Kidney (tissue), 14 donors: Measurements from ENCODE around the gene TMEM222. TPM values are rescaled to one million over a fixed set of nuclear protein-coding genes. Genes with fewer than 3 reads are reported as not detected.
"Not testable (repeated sequence)": the region's sequence is repeated elsewhere in the genome, so short reads cannot be mapped to it uniquely, and the experiment has no call there.

Experiments used
- DNase-seq, 5 donors: peaks; one replicate each; pipeline ENCODE4 v3.0.0-alpha.2; 2013 to 2020
- FAIRE-seq: peaks from 2 replicates; lab custom pipeline; 2012; peaks lifted over from hg19 to GRCh38; lab: Jason Lieb, UNC
- H3K27ac ChIP-seq, 2 donors: one replicate each; pipeline ENCODE4 v1.7.0; 2013; ENCODE audit warnings: low read depth in 2 of 2, low read length in 2 of 2, inconsistent platforms in 1 of 2
- H3K27me3 ChIP-seq: one replicate; pipeline ENCODE4 v1.7.1; 2013; ENCODE audit warnings: low read length, inconsistent platforms; ENCODE audit not compliant: control insufficient read depth, insufficient read depth
- H3K36me3 ChIP-seq, 3 donors: one replicate each; pipeline versions ENCODE4 v1.7.0 to v1.7.1; 2013; ENCODE audit warnings: low read length in 3 of 3, control low read depth in 1 of 3, inconsistent platforms in 1 of 3; ENCODE audit not compliant: insufficient read depth in 3 of 3, control insufficient read depth in 2 of 3
- H3K4me1 ChIP-seq, 3 donors: one replicate each; pipeline versions ENCODE4 v1.7.0 to v1.7.1; 2013; ENCODE audit warnings: low read length in 3 of 3, inconsistent platforms in 1 of 3, low read depth in 1 of 3; ENCODE audit not compliant: control insufficient read depth in 2 of 3, insufficient read depth in 2 of 3
- H3K4me3 ChIP-seq, 3 donors: one replicate each; pipeline versions ENCODE4 v1.7.0 to v1.8.1; 2013; ENCODE audit warnings: low read length in 3 of 3, control low read depth in 1 of 3, inconsistent platforms in 1 of 3
- H3K9ac ChIP-seq, 3 donors: one replicate each; pipeline versions ENCODE4 v1.7.0 to v1.7.1; 2013; ENCODE audit warnings: low read length in 3 of 3, control low read depth in 1 of 3, inconsistent platforms in 1 of 3
- H3K9me3 ChIP-seq, 3 donors: one replicate each; pipeline versions ENCODE4 v1.7.0 to v1.7.1; 2013; ENCODE audit warnings: low read length in 3 of 3, control low read depth in 1 of 3, inconsistent platforms in 1 of 3; ENCODE audit not compliant: control insufficient read depth in 2 of 3, insufficient read depth in 1 of 3
- CTCF ChIP-seq: IDR thresholded peaks from 3 replicates; pipeline ENCODE4 v1.5.1; 2012; ENCODE audit warnings: mild to moderate bottlenecking, moderate library complexity, borderline replicate concordance; ENCODE audit not compliant: insufficient read depth; ENCODE audit errors: extremely low read depth
- intact Hi-C: fragments of 100-400 bp; cut with DNase I; formaldehyde crosslinking; loops from one replicate; pipeline ENCODE4 v1.11.1; 2022
- polyA plus RNA-seq: library from polyadenylated mRNA; stranded (reverse); fragments of 350-450 nt; fragmentation: Illumina TruSeq; extraction: RNeasy Lipid Tissue Mini Kit (QIAGEN cat#74804); gene quantifications from one replicate; pipeline ENCODE4 v1.2.3, GENCODE V29; 2014; ENCODE audit warnings: low read depth, low replicate concordance; ENCODE audit not compliant: insufficient read depth
- total RNA-seq: library from RNA; stranded (reverse); fragmentation: NEBNext Ultra II Directional; extraction: Animal tissue kit (Norgen Biotek cat#: 25700); gene quantifications from one replicate; pipeline ENCODE4 v1.2.1, GENCODE V29; 2021
- donor health status: control.
- donor health status: control.
- donor health status: control.
- donor health status: control.
- donor health status: control.
- donor health status: DM: yes; HTN: yes; CAD: no.
- donor health status: Normal renal cell carcinoma (clear cell type).

Gene TMEM222
- total and polyA plus RNA-seq, 2 donors from 2014 or later: 42.9 to 58.2 TPM

GRCh38 chr1:27381969-27382762 is 60.2 kb downstream of the TMEM222 start:
- no peak overlapping the region for H3K4me3 ChIP-seq
- H3K9ac ChIP-seq: no peak overlapping the region
- H3K4me1 ChIP-seq: no peaks in the 10 kb centered on the region
- DNase-seq (no peak), FAIRE-seq (no peak)
- TF ChIP-seq CTCF: no peak
- no peaks in the 10 kb centered on the region for H3K27me3 ChIP-seq
- H3K27ac ChIP-seq: no peak overlapping the region
- intact Hi-C loops: no loop called here
- no peaks in the 10 kb centered on the region for H3K9me3 ChIP-seq
- no peaks in the 10 kb centered on the region for H3K36me3 ChIP-seq

GRCh38 chr1:27383039-27383605 is 61.2 kb downstream of the TMEM222 start, which contains the start of gene CD164L2:
Gene CD164L2 (minus strand): TSS chr1:27383333. CDS start chr1:27383239, 94 bp downstream.
- FAIRE-seq (no peak), DNase-seq (peak; percentile 48 to 87 (median 69))
- no peak for TF ChIP-seq CTCF
- Histone ChIP-seq H3K4me1 (no peaks in the 10 kb centered on the region), H3K9ac (no peak within 1 kb of the TSS), H3K27me3 (no peaks in the 10 kb centered on the region), H3K4me3 (no peak within 1 kb of the TSS), H3K9me3 (no peaks in the 10 kb centered on the region), H3K27ac (no peak within 1 kb of the TSS), H3K36me3 (no peaks in the 10 kb centered on the region)
- intact Hi-C loops: no loop called here

- no peak for TF ChIP-seq CTCF
- FAIRE-seq: no peak
- Histone ChIP-seq H3K27ac (no peak overlapping the region), H3K4me3 (no peak overlapping the region), H3K9me3 (no peaks in the 10 kb centered on the region), H3K36me3 (no peaks in the 10 kb centered on the region), H3K9ac (no peak overlapping the region), H3K27me3 (no peaks in the 10 kb centered on the region), H3K4me1 (no peaks in the 10 kb centered on the region)
- intact Hi-C loops: no loop called here
- no peak for DNase-seq
Observed at GRCh38 chr1:27383661-27384060, 61.7 kb downstream of the TMEM222 start.

GRCh38 chr1:27384797-27385196 is 62.8 kb downstream of the TMEM222 start:
- FAIRE-seq, H3K4me1 ChIP-seq, DNase-seq, H3K36me3 ChIP-seq, H3K9ac ChIP-seq, H3K27ac ChIP-seq, H3K4me3 ChIP-seq, H3K9me3 ChIP-seq, intact Hi-C loops, H3K27me3 ChIP-seq: not testable (repeated sequence)

Other genes starting within 250 kb of the TMEM222 start
- 29.8 TPM for gene SLC9A1, start 167.0 kb upstream of the TMEM222 start, total RNA-seq
- 19.3 TPM for gene SLC9A1, start 167.0 kb upstream of the TMEM222 start, polyA plus RNA-seq
- gene WDTC1, start 87.5 kb upstream of the TMEM222 start, total RNA-seq: 42.2 TPM
- gene WDTC1, start 87.5 kb upstream of the TMEM222 start, polyA plus RNA-seq: 23.7 TPM
- gene SYTL1, start 19.9 kb downstream of the TMEM222 start, total RNA-seq: 19.3 TPM
- 5.9 TPM for gene SYTL1, start 19.9 kb downstream of the TMEM222 start, polyA plus RNA-seq
- gene MAP3K6, start 44.8 kb downstream of the TMEM222 start, total RNA-seq: 86.7 TPM
- 59.7 TPM for gene MAP3K6, start 44.8 kb downstream of the TMEM222 start, polyA plus RNA-seq
- gene FCN3, start 52.7 kb downstream of the TMEM222 start, total RNA-seq: 7.9 TPM
- gene FCN3, start 52.7 kb downstream of the TMEM222 start, polyA plus RNA-seq: 240 TPM
- 0.63 TPM for gene CD164L2, start 61.2 kb downstream of the TMEM222 start, total RNA-seq
- gene CD164L2, start 61.2 kb downstream of the TMEM222 start, polyA plus RNA-seq: 1.1 TPM
- 0.38 TPM for gene GPR3, start 70.5 kb downstream of the TMEM222 start, total RNA-seq
- 0.77 TPM for gene GPR3, start 70.5 kb downstream of the TMEM222 start, polyA plus RNA-seq
- gene WASF2, start 168.0 kb downstream of the TMEM222 start, total RNA-seq: 159 TPM
- 23.9 TPM for gene WASF2, start 168.0 kb downstream of the TMEM222 start, polyA plus RNA-seq